Measurements from ENCODE around the gene WDR18. TPM values are rescaled to one million over a fixed set of nuclear protein-coding genes. Genes with fewer than 3 reads are reported as not detected.

WDR18 gene
- total RNA-seq, 1 donor from 2014 or later: 19.4 TPM

DNA sequence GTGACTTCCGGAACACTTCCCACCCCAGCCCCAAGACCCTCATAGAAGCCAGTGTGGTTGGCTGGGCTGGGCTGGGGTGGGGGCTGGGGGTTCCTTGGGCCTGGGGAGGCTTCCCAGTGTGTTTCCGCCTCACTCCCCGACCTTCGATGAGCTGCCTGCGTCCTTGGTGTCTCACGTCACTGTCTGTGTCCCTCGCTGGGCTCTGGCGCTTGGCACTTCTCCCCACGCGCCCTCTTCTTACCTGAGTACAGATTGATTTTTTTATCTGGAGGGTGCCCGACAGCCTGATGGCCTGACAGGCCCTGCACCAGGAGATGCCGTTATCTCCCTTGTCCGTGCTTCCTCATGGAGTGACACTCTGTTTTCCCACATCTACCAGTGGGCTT, 8.5 kb downstream of the WDR18 start:
- intact Hi-C loops (cut with micrococcal nuclease): no loop called here
- H3K27me3 ChIP-seq (ENCODE audit: low read depth): peaks cover 29% of the 10 kb centered on the region
- no peak overlapping the region for H3K4me3 ChIP-seq
- DNase-seq: no peak
- H3K4me1 ChIP-seq: peaks cover 11% of the 10 kb centered on the region
- no peaks in the 10 kb centered on the region for H3K9me3 ChIP-seq (replicated peaks)
- no peak for TF ChIP-seq CTCF (IDR thresholded peaks at IDR 0.05; ENCODE audit: borderline replicate concordance)
- H3K36me3 ChIP-seq: peaks cover 49% of the 10 kb centered on the region
- no peak overlapping the region for H3K27ac ChIP-seq (replicated peaks)

DNA sequence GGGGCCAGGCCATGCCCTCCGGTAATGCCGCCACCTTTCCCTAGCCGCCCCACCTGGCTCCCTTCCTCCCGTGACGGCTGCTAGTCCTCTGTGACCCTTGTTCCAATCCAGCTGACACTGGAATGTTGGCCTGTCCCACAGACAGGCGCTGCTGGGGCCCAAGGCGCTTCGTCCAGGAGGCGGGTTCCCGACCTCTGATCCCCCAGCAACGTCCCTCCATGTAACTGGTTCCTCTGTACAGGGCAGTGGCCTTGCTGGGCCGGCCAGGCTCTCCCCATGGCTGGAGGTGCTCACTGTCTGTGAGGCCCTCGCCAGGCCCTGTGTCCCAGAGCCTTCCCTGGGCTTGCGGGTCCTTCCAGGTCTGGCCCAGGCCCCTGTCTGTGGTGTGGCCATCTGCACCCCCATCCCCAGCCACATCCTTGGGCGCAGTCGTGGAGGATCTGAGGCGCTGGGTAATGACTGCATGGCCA, 9.3 kb downstream of the WDR18 start:
- DNase-seq: no peak
- no peak for TF ChIP-seq CTCF (IDR thresholded peaks at IDR 0.05; ENCODE audit: borderline replicate concordance)
- Histone ChIP-seq H3K9me3 (replicated peaks) (no peaks in the 10 kb centered on the region), H3K36me3 (peaks cover 45% of the 10 kb centered on the region), H3K4me3 (no peak overlapping the region), H3K27ac (replicated peaks) (no peak overlapping the region), H3K4me1 (peaks cover 11% of the 10 kb centered on the region), H3K27me3 (ENCODE audit: low read depth) (peaks cover 36% of the 10 kb centered on the region)
- intact Hi-C loops (cut with micrococcal nuclease): no loop called here

- peaks cover 11% of the 10 kb centered on the region for H3K4me1 ChIP-seq
- H3K36me3 ChIP-seq: peaks cover 41% of the 10 kb centered on the region
- H3K27me3 ChIP-seq (ENCODE audit: low read depth): peaks cover 41% of the 10 kb centered on the region
- DNase-seq: no peak
- no peak overlapping the region for H3K4me3 ChIP-seq
- no peaks in the 10 kb centered on the region for H3K9me3 ChIP-seq (replicated peaks)
- no peak for TF ChIP-seq CTCF (IDR thresholded peaks at IDR 0.05; ENCODE audit: borderline replicate concordance)
- H3K27ac ChIP-seq (replicated peaks): no peak overlapping the region
- intact Hi-C loops (cut with micrococcal nuclease): no loop called here
Measured at GRCh38 chr19:993831-994393, 9.8 kb downstream of the WDR18 start.

- Histone ChIP-seq H3K4me3 (no peak overlapping the region), H3K27ac (replicated peaks) (no peak overlapping the region), H3K27me3 (ENCODE audit: low read depth) (peaks cover 47% of the 10 kb centered on the region), H3K9me3 (replicated peaks) (no peaks in the 10 kb centered on the region), H3K4me1 (peaks cover 11% of the 10 kb centered on the region), H3K36me3 (peaks cover 37% of the 10 kb centered on the region)
- intact Hi-C loops (cut with micrococcal nuclease): no loop called here
- no peak for DNase-seq
- TF ChIP-seq CTCF (IDR thresholded peaks at IDR 0.05; ENCODE audit: borderline replicate concordance): no peak
Measured at GRCh38 chr19:994516-994915, 10.4 kb downstream of the WDR18 start.

- Histone ChIP-seq H3K4me1 (peaks cover 14% of the 10 kb centered on the region), H3K4me3 (no peak overlapping the region), H3K27ac (replicated peaks) (no peak overlapping the region), H3K27me3 (ENCODE audit: low read depth) (peaks cover 54% of the 10 kb centered on the region), H3K36me3 (peaks cover 30% of the 10 kb centered on the region), H3K9me3 (replicated peaks) (no peaks in the 10 kb centered on the region)
- intact Hi-C loops (cut with micrococcal nuclease): no loop called here
- no peak for TF ChIP-seq CTCF (IDR thresholded peaks at IDR 0.05; ENCODE audit: borderline replicate concordance)
- DNase-seq: no peak
Measured at GRCh38 chr19:995051-995827, 11.1 kb downstream of the WDR18 start.
